HG03354 (cell line): ENCODE results near the gene AMH.
"Not testable (repeated sequence)": the region's sequence is repeated elsewhere in the genome, so short reads cannot be mapped to it uniquely, and the experiment has no call there.

Experiments
- ATAC-seq: cut with Tn5 transposase; IDR thresholded peaks from one replicate; pipeline ENCODE4 v1.9.1; 2021; ENCODE audit warnings: mild to moderate bottlenecking; ENCODE audit not compliant: unreplicated experiment, poor library complexity, severe bottlenecking

The AMH gene

DNA sequence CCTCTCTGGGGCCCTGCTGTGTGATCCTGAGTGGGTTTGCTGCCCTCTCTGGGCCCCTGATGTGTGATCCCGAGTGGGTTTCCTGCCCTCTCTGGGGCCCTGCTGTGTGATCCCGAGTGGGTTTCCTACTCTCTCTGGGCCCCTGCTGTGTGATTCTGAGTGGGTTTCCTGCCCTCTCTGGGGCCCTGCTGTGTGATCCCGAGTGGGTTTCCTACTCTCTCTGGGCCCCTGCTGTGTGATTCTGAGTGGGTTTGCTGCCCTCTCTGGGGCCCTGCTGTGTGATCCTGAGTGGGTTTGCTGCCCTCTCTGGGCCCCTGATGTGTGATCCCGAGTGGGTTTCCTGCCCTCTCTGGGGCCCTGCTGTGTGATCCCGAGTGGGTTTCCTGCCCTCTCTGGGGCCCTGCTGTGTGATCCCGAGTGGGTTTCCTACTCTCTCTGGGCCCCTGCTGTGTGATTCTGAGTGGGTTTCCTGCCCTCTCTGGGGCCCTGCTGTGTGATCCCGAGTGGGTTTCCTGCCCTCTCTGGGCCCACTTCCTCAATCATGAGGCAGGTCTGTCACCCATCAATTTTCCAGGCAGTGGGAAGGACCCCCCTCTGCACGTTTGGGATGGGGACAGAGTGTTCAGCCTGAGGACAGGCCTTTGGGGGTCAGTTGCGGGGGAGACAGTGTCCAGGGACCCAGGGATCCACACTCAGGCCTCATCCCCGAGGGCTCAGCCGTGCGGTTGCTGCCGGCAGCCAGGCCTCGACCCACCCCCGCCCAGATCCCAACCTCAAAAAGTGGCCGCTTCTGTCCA is 32.3 kb downstream of the AMH start:
- not testable (repeated sequence) for ATAC-seq

GRCh38 chr19:2282062-2282861 is 33.1 kb downstream of the AMH start, which contains the start of gene PEAK3:
Gene PEAK3, minus strand, starts transcription at chr19:2282175. Its CDS starts 1,244 bp downstream, at chr19:2280931.
- ATAC-seq, result no peak

GRCh38 chr19:2282862-2283237 is 33.7 kb downstream of the AMH start:
- no peak for ATAC-seq

DNA sequence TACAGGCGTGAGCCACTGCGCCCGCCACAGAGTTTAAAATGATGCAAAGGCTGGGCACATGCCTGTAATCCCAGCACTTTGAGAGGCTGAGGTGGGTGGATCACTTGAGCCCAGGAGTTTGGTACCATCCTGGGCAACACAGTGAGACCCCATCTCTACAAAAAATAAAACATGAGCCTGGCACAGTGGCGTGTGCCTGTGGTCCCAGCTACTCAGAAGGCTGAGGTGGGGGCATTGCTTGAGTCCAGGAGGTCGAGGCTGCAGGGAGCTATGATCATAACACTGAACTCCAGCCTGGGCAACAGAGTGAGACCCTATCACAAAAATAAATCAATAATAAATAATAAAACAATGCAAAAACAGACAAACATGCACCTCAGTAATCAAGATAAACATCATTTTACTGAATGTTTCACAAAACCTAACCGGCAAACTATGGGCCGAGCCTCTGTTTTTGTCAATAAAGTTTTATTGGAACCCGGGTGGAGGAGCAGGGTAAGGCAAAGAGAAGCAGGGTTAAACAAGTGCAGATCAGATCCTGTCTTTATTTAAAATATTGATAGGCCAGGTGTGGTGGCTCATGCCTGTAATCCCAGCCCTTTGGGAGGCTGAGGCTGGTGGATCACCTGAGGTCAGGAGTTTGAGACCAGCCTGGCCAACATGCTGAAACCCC is 34.8 kb downstream of the AMH start:
- ATAC-seq, result no peak

DNA sequence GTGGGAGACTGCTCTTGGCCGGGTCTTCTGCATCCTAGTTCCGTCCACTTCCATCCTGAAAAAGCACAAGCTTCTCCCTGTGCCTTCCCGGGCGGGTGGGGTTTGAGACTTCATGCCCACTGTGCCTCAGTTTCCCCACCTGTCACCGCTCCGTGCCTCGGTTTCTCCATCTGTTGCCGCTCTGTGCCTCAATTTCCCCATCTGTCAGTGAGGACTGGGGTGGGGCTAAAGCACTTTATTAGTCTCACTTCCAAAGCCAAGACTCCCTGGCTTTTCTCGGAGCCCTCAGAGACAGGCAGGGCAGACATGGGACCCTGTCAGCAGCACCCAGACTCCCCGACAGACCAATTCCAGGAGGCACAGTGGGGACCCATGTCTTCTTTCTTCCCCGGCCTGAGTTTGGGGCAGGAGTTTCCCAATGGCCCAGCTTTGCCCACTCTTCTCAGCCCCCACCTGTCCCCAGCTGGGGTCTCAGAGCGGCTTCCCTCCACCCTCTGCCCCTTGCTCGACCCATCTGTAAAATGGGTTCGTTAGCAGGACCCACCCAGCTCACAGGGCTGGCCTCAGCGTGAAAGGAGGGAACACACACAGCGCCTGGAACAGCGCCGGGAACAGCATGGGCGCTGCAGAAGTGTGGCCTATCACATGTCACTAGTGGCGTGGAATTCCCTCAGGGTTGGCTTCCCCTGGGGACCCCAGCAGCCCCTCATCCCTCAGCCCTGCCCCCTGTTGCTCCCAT is 37.4 kb downstream of the AMH start:
- no peak for ATAC-seq

- ATAC-seq, result no peak
Observed at GRCh38 chr19:2287585-2288337, 38.6 kb downstream of the AMH start.

GRCh38 chr19:2288338-2288817 is 39.3 kb downstream of the AMH start:
- no peak for ATAC-seq

DNA sequence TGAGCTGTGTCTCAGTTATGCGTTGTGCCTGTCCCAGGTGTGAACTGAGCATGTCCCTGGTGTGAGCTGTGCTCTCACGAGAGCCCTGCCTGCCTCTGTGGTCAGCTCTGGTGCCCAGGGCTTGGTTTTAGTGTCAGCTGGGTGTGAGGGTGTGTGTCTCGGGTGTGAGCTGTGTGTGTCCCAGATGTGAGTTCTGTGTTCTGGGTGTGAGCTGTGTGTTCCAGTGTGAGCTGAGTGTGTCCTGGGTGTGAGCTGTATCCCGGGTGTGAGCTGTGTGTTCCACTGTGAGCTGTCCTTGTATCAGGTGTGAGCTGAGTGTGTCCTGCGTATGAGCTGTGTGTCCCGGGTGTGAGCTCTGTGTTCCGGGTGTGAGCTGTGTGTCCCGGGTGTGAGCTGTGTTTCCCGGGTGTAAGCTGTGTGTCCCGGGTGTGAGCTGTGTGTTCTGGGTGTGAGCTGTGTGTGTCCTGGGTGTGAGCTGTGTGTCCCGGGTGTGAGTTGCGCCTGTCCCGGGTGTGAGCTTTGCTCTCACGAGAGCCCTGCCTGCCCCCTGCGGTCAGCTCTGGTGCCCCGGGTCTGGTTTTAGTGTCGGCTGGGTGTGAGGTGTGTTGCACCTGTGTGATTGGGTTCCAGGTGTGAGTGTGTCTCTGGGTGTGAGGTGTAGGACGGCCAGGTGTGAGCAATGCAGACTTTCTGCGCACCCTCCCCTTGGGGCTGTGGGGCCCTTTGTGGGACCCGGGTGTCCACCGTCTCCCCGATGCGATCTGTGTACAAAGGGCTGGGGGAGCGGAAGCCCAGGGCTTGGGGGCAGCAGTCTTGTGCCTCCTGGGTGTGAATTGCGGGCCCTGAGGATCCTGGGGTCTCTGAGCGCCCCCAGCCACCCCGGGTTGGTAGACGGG is 39.9 kb downstream of the AMH start:
- no peak for ATAC-seq

DNA sequence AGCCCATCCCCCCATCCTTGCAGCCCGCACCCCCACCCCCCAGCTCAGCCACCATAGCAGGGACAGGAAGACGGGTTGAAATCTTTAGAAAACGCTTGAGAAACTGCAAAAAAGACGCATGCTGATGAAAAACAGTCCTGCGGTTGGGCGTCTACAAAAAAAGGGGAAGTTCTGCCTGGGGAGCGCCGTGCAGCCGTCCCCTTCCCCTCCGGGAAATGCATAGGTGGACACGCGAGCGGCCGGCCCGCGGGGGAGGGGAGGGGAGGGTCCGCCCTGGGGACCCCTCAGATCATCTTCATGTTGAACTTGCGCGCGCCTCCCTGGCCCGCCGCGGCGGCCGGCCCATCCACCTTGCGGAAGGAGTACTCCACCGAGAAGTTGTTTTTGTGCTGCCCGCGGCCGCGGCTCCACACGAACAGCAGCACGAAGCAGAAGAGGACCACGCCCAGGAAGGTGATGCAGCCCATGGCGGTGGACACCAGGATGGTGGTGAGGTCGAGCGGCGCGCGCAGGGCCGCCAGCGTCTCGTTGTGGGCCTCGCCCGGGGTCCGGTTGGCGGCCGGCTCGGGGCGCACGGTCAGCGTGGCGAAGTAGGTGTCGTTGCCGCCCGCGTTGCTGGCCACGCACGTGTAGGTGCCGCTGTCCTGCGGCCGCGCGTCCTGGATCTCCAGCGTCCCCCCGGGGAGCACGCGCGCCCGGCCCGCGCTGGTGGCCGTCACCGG is 40.8 kb downstream of the AMH start:
- ATAC-seq, result no peak

DNA sequence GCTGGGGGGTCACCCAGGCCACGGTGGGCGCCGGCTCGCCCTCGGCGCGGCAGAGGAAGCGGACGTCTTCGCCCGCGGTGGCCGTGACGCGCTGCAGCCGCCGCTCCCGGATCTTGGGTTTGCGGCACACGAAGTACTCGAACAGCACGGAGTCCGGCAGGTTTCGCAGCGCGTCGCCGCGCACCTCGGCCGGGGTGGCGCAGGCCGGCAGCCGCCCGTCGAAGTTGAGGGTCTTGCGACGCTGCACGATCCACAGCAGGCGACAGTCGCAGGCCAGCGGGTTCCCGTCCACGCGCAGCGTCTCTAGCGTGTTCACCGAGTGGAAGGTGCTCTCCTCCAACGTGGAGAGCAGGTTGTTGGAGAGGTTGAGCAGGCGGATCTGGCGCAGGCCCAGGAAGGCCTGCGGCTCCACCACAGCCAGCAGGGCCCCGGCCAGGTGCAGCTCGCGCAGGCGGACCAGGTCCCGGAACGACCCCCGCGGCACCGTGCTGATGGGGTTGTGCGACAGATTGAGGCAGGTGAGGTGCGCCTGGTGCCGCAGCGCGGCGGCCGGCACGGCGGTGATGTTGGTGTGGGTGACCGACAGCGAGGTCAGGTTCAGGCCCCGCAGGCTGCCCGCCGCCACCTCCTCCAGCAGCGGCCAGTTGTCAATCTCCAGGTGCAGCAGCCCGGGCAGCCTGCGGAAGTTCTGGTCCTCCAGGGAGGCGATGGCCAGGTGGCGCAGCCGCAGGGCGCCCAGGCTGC is 41.5 kb downstream of the AMH start:
- ATAC-seq, result no peak

DNA sequence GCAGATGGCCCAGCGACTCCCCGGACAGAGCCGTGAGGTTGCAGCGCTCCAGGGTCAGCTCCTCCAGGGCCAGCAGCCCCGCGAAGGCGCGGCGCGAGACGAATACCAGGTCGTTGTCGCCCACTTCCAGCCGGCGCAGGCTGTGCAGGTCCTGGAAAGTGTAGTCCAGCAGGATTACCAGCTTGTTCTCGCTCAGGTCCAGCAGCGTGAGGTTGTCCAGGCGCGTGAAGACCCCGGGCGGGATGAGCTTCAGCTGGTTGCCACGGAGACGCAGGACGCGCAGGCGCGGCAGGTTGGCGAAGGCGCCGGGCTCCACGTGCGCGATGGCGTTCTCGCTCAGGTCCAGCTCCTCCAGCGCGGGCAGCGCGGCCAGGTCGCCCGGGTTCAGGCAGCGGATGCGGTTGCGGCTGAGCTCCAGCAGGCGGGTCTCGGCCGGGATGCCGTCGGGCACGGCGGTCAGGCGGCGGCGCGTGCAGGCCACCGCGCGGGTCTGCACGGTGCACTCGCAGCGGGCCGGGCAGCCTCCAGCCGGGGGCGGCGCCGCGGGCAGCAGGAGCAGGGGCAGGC is 42.1 kb downstream of the AMH start:
- ATAC-seq, result no peak

GRCh38 chr19:2294687-2295335 is 45.7 kb downstream of the AMH start:
- ATAC-seq, result no peak

- ATAC-seq, result no peak
Observed at GRCh38 chr19:2296141-2296540, 47.0 kb downstream of the AMH start.

DNA sequence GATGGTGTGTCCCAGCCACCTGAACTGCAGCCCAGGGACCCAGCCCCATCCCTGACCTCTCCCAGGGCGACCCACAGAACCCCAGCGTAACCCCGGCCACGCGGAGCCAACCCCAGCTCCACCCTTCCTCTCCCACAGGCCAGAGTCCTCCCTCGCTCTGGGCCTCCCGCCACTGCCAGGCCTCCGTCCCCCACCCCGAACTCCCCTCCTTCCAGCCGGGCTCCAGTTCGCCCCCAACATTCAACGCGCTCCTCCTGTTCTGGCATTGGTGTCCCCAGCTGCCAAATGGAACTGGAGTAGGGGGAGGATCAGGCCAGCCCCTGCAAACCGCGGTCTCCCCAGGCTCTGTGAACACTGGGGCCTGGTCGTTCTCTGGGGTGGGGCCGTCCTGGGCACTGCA is 51.4 kb downstream of the AMH start:
- no peak for ATAC-seq
